GM21515 (cell line): ENCODE results near the gene NGB.

Experiments
- ATAC-seq: cut with Tn5 transposase; IDR thresholded peaks from one replicate; pipeline ENCODE4 v1.9.1; 2021; ENCODE audit not compliant: unreplicated experiment

The NGB gene

DNA sequence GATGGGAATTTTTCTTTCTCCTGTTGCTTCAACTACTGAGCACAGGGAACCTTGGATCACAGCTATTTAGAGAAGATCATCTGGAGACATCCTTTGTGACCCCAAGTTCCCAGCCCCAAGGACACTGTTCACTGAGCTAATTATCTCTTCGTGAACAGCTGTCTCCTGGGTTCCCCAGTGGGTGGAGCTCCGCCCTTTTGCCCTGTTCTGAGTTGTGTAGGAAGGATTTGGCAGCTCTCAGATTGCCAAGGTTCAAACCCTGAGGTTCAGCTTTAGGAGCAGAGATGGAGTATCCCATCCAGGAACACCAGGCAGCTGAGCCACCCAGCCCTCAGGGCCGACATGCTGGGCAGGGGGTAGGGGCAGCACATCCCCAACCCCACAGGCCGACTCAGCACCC lies 32.0 kb downstream of the NGB start:
- no peak for ATAC-seq

DNA sequence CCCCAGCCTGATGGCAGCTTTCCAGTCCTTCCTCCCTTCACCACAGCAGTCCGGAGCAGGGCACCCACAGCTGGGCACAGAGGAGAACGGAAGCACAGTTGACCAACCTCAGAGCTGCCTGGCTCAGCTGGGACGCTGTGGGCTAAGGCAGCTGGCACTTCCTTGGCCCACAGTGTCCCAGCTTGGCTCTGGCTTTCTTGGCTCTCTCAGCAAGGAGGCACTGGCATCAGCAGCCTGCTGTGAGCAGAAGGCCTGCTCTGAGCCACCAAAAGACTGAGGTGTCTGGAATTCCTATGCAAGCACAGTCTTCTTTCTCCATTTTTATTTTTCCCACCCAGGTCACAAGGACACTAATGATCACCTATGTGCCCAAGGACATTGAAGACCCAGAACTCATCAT lies 32.6 kb downstream of the NGB start:
- ATAC-seq = no peak

DNA sequence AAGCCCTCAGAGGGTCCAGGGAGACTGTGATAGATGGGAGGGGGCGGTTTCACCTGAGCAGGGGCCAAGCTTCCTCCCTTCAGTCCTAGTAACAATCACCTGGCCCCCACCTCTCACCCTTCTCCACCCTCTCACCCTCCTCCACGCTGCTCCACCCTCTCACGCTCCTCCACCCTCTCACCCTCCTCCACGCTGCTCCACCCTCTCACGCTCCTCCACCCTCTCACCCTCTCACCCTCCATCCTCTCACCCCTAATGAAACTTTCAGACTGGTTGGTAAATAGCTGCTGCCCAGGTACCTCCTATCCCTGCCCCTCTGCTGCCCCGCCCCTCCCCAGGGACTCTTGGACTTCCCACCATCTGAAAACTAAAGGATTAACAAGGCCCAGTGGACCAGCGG lies 34.2 kb downstream of the NGB start:
- ATAC-seq = no peak

DNA sequence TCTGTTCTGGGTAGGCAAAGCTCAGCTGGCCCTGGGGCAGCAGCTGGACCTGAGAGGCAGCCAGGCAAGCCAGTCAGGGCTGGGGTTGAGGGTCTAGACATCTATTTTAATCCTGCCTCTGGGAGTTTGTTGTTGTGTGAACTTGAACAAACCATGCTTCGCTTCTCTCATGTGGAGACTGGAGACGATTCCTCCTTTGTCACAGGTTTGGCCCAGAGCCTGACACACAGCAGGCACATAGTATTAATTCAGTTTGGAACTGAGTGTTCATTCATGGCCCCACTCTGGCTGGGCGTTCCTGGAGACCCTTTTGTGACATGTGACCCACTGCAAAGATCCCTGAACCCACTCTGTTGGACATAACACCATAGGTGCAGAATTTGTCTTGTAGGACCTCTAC lies 39.3 kb downstream of the NGB start:
- no peak for ATAC-seq

DNA sequence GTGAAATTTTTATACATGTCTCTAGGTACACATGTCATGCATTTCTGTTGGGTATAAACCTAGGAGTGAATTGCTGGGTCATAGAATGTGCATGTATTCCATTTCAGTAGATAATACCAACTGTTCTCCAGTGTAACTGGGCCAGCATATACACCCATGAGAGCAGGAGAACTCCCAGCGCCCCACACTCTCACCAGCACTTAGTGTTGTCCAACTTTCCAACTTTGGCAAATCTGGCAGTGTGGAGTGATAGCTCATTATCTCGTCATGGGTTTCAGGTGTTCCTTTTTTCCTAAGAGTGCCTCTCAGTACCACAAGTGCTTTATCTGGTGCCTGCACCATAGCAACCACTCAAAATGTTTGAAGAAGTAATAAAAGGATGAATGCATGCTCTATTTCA lies 40.1 kb downstream of the NGB start:
- no peak for ATAC-seq

DNA sequence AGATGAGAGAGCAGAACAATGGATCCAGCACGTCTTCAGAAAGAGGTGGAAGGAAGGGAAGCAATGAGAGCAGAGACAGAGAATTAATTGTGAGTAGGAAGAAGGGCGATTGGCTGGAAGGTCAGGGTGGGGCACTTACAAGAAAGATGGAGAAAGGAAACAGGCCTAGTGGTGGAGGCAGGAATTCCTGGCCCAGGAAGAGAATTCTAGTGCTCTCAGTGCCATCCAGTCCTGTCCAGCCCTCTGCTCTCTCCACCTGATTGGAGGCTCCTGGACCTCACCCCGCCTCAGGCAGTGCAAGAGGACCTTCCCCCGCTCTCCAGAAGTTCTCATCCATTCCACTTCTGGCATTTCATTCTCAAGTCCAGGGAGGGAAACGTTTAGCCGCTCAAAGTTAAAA lies 43.0 kb downstream of the NGB start:
- no peak for ATAC-seq

DNA sequence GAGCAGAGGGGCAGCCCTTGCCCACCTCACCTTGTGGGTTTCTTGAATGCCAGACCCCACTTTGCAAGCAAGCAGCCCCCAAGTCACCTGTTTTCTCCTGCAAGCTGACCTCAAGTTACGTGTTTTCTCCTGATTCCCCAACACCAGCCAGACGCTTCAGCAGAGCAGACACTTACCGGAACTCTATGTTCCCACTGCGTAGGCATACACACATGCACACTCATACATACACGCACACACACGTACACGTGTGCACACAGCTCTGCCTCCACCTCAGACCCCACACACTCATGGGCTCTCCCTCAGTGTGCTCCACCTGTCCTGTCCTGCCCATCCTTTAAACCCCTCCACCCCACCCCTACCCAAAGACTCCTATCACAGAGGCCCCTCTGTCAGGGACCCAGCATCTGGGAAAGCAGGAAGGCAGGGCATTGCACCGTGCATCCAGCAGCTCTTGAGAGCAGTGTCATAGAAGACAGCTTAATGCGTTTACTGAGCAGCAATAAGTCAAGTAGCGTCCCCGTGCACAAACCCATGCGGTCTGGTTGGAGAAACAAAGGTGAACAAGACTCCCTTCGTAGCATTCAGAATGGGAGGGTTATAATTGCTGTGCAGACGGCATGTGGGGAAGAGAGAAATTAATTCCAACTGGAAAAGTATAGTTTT lies 45.0 kb downstream of the NGB start:
- ATAC-seq = no peak

DNA sequence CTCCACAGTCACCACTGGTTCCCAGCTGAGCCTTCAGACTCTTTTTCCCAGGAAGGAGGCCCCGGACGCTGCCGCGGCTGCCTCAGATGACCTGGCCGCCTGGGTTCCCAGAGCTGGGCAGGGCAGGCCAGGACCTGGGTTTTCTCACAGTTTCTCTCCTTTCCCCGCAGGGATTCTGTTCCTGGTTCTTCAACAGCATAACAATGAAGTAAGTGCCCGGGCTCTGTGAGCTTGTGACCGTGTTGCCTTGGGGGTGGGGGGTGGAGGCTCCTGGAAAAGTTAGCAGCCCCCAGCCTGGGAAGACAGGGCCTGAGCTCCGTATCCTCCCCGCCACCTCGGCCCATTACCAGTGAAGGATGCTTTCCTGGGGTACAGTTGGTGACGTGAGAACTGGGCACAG lies 45.8 kb downstream of the NGB start:
- ATAC-seq = no peak

DNA sequence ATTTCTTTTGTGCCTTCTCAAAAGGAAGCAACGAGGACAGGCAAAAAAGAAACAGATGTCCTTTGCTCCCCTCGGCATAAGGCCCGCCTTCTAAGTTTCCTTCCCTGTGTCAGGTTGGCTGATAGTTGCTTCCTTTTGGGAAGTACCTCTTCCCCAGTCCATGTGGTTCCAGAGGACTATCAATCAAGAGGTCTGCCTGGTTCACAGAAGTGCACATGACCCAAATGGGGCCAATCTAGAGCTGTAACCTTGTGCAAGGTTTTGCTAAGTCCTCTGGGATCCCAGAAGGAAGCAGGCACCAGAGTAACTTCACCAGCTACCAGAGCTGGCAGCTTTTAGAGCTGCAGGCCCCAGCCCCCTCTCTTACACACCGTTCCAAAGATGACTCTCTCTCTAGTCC lies 46.8 kb downstream of the NGB start:
- no peak for ATAC-seq

DNA sequence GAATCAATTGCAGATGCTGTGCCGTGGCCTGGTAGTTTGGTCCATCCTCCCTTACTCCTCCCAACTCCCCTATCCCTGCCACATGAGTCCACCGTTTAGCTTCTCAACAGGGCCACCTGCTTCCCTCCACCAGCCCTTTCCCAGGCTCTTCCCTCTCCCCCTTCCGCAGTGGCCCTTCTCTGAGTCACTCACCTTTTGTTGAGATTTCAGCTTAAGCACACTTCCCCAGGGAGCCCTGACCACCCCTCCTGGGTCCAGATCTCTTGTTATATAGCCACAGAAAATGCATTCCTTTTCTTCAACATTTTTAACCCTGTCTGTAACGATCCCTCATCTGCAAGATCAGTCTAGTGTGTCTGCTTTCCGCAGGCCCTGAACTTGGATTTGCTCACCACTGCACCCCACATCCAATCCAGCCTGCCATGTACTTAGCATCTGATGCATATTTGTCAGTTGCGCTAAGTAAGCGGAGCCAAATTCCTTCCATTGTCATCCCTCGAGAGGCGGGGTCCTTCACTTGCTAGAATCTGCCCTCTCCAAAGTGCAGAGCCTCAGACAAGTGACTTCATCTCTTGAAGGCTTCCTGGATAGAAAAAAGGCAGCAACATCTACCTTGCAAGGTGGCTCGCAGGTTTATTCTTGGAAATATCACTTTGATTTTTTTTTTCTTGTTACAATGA lies 48.3 kb downstream of the NGB start:
- ATAC-seq = no peak

DNA sequence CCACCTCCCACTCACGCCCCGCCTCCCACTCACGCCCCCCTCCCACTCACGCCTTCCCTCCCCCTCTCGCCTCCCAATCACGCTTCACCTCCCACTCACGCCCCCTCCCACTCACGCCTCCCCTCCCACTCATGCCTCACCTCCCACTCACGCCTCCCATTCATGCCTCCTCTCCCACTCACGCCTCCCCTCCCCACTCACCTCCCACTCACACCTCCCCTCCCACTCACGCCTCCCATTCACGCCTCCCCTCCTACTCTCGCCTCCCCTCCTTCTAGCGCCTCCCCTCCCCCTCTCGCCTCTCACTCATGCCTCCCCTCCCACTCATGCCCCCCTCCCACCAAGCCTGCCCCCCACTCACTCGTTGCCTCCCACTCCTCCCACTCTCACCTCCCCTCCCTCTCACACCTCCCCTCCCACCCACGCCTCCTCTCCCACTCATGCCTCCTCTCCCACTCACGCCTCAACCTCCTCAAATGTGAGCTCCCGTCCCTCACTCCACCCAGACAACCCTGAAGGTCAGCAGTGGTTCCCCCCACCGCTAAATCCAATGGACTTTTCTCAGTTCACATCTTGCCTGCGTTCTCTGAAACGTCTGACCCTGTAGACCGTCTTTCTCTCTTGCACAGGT lies 49.6 kb downstream of the NGB start:
- ATAC-seq = no peak

DNA sequence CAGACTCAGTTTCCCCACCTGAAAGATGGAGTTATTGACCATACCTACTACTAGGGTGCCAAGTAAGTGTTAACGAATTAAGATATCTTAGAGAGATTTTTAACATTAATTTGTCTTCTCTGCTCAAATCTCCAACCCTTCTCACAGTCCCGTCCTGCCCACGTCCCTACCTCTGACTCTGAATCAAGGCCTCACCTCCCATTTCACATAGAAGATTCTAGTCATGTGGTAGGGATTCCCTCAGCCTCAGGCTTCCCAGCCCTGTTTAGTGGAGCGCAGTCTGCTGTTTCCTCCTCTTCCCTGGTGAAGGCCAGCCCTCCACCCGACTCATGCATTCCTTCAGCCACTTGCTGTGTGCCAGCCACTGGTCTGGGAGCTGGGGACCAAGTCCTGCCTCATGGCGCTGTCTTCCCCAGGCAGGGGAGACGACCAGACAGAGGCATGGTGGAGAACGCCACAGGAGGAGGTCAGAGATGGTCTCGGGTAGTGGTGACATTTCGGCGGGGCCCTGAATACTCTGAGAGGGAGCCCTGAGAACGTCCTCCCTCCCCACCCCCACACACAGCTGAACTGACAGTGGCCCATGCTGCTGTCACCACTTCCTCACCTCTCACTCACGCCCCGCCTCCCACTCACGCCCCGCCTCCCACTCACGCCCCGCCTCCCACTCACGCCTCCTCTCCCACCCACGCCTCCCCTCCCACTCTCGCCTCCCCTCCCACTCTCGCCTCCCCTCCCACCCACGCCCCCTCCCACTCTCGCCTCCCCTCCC lies 50.6 kb downstream of the NGB start:
- no peak for ATAC-seq

DNA sequence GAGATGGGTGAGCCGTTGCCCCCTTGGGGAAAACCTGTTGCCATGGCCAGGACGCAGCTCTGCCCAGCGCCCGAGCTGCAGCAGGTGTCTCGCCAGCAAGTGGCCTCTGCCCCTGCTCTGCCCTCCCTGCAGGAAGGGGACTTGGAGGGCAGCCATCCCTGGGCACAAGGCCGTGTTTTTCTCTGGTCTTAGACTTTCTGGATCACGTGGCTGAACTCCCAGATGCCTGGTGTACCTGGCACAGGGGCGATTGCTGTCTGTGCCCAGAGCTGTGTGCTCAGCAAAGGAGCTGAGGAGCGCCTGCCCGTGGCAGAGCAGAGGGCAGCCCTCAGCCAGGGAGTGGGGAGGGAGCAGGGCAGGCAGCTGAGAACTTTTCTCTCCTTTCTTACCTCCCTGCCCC lies 51.4 kb downstream of the NGB start:
- no peak for ATAC-seq

DNA sequence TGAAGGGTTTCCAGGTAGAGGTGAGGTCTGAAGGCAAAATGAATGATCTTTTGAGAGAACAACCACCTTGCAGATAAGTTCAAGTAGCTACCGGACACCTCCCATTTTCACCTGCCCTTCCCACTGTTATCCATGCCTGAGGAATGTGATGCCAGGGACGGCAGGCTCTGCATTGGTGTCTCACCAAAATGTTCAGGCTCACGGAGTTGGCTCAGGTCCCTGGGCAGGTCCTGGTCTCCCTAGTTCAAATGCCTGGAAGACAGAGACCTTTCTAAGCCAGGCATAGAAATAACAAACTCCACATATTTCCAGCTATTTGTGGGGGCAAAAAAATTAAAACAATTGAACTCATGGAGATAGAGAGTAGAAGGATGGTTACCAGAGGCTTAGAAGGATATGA lies 53.5 kb downstream of the NGB start:
- no peak for ATAC-seq
